PFSK-1 (cell line): Measurements from ENCODE around the gene TCF4.

Experiments used
- FOXP2 ChIP-seq: optimal IDR thresholded peaks from 2 replicates; pipeline ENCODE3; 2011; ENCODE audit warnings: borderline replicate concordance, control low read depth, inconsistent platforms; ENCODE audit not compliant: insufficient read depth; ENCODE audit errors: extremely low read length, extremely low read depth
- POLR2AphosphoS5 ChIP-seq: IDR thresholded peaks from 2 replicates; pipeline ENCODE4 v1.6.1; 2012; ENCODE audit warnings: low read depth, mild to moderate bottlenecking, control low read depth, low read length, moderate library complexity
- SIN3A ChIP-seq: IDR thresholded peaks from 2 replicates; pipeline ENCODE4 v1.6.1; 2012; ENCODE audit warnings: mild to moderate bottlenecking, low read length, moderate library complexity, borderline replicate concordance; ENCODE audit not compliant: insufficient read depth
- TAF1 ChIP-seq: IDR thresholded peaks from 2 replicates; pipeline ENCODE4 v1.6.1; 2012; ENCODE audit warnings: low read length, control low read depth, borderline replicate concordance; ENCODE audit not compliant: insufficient read depth
- TF ChIP-seq, protein P1 (sequence below), 2 experiments: IDR thresholded peaks; 2 replicates each; pipeline versions ENCODE4 v1.6.1 to v1.8.0; 2011 to 2012; ENCODE audit warnings: low read depth in 2 of 2, low read length in 2 of 2, control low read depth in 1 of 2, inconsistent platforms in 1 of 2, mild to moderate bottlenecking in 1 of 2, moderate library complexity in 1 of 2; ENCODE audit not compliant: insufficient read depth in 1 of 2

DNA sequence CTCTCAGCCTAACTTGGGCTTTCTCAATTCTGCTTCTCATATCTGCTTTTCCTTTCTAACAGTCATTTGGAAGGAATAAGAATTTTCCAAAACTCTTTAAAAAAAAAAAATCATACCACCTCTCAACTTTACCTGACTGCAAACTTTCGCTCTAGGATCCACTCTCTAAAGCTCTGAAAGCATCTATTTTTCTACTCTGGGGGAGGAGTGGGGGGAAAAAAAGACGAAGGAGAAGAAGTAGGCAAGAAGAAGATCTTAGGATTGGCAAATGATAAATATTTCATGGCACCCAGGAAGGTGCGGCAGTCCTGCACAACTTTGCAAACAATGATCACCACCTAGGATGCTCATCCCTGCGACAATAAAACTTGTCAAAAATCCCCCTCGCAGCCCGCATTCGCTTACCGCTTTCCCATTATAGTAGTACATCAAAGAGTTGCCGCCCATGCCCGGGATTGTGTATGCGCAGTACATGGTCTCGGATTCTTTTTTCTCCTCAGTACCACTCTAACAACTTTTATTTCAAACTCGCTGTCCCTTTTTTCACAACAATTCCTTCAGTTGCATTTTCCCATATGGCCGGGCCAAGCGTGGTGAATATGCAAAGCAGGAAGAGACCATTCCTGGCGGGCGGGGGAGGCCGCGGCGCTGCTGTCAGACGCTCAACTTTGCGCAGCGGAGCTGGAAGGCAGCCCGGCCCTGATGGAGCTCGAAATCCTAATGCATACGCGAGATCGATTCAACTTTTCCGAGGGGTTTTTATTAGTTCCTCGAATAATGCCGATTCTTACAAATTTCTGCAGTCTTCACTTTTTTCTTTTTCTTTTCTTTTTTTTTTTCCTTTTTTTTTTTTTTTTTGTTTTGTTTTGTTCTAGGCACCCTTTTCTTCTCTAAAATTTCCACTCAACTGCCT is 266.5 kb downstream of the TCF4 start:
- TF ChIP-seq TAF1 (peak; percentile 63; the same call in 1 of the 2 replicates), POLR2AphosphoS5 (no peak), SIN3A (peak; percentile 33; the same call in 1 of the 2 replicates), FOXP2 (peak; percentile 14)
- TF ChIP-seq, protein P1, sequence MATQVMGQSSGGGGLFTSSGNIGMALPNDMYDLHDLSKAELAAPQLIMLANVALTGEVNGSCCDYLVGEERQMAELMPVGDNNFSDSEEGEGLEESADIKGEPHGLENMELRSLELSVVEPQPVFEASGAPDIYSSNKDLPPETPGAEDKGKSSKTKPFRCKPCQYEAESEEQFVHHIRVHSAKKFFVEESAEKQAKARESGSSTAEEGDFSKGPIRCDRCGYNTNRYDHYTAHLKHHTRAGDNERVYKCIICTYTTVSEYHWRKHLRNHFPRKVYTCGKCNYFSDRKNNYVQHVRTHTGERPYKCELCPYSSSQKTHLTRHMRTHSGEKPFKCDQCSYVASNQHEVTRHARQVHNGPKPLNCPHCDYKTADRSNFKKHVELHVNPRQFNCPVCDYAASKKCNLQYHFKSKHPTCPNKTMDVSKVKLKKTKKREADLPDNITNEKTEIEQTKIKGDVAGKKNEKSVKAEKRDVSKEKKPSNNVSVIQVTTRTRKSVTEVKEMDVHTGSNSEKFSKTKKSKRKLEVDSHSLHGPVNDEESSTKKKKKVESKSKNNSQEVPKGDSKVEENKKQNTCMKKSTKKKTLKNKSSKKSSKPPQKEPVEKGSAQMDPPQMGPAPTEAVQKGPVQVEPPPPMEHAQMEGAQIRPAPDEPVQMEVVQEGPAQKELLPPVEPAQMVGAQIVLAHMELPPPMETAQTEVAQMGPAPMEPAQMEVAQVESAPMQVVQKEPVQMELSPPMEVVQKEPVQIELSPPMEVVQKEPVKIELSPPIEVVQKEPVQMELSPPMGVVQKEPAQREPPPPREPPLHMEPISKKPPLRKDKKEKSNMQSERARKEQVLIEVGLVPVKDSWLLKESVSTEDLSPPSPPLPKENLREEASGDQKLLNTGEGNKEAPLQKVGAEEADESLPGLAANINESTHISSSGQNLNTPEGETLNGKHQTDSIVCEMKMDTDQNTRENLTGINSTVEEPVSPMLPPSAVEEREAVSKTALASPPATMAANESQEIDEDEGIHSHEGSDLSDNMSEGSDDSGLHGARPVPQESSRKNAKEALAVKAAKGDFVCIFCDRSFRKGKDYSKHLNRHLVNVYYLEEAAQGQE (IDR thresholded peaks at IDR 0.05; ENCODE audit: insufficient read depth in 1 of 2, low read depth in 2 of 2, low read length in 2 of 2): no peak
